ENCODE data around the gene ZNF366.

The ZNF366 gene

GRCh38 chr5:72510610-72511181 lies 3.5 kb upstream of the ZNF366 start:
- FAIRE-seq (peak; percentile 81), DNase-seq (ENCODE audit: insufficient read length, low spot score) (no peak)
- no peak for TF ChIP-seq TAF1 (IDR thresholded peaks at IDR 0.05; ENCODE audit: low read depth, low read length)
- peak; percentile 43 for TF ChIP-seq SPI1 (IDR thresholded peaks at IDR 0.05; ENCODE audit: low read depth, low read length)

- DNase-seq (ENCODE audit: insufficient read length, low spot score) (no peak), FAIRE-seq (peak; percentile 45)
- TF ChIP-seq PAX5 (IDR thresholded peaks at IDR 0.05; ENCODE audit: insufficient read depth, low read length, severe bottlenecking): no peak
- no peak for TF ChIP-seq POLR2AphosphoS5 (IDR thresholded peaks at IDR 0.05; ENCODE audit: low read depth, low read length)
- TF ChIP-seq SPI1 (IDR thresholded peaks at IDR 0.05; ENCODE audit: low read depth, low read length): no peak
- no peak for TF ChIP-seq POU2F2 (IDR thresholded peaks at IDR 0.05; ENCODE audit: low read depth, low read length)
- TF ChIP-seq POLR2A (IDR thresholded peaks at IDR 0.05; ENCODE audit: low read depth, low read length): no peak
- no peak for TF ChIP-seq TAF1 (IDR thresholded peaks at IDR 0.05; ENCODE audit: low read depth, low read length)
These were observed 2.2 kb upstream of the ZNF366 start for GRCh38 chr5:72509401-72509800.

GRCh38 chr5:72508241-72509170 lies 1.3 kb upstream of the ZNF366 start:
- DNase-seq (ENCODE audit: insufficient read length, low spot score) (peak; percentile 34), FAIRE-seq (peak; percentile 96)
- TF ChIP-seq TAF1 (IDR thresholded peaks at IDR 0.05; ENCODE audit: low read depth, low read length) (0 out of 2 replicates have a peak, but pooled peaks have one; percentile 25), POU2F2 (IDR thresholded peaks at IDR 0.05; ENCODE audit: low read depth, low read length) (no peak), SPI1 (IDR thresholded peaks at IDR 0.05; ENCODE audit: low read depth, low read length) (peak; percentile 84), POLR2AphosphoS5 (IDR thresholded peaks at IDR 0.05; ENCODE audit: low read depth, low read length) (0 out of 2 replicates have a peak, but pooled peaks have one; percentile 42), POLR2A (IDR thresholded peaks at IDR 0.05; ENCODE audit: low read depth, low read length) (0 out of 2 replicates have a peak, but pooled peaks have one; percentile 37), PAX5 (IDR thresholded peaks at IDR 0.05; ENCODE audit: insufficient read depth, low read length, severe bottlenecking) (no peak)

GRCh38 chr5:72507907-72508238 lies 663 bp upstream of the ZNF366 start:
- TF ChIP-seq POU2F2 (IDR thresholded peaks at IDR 0.05; ENCODE audit: low read depth, low read length) (no peak), POLR2A (IDR thresholded peaks at IDR 0.05; ENCODE audit: low read depth, low read length) (no peak), TAF1 (IDR thresholded peaks at IDR 0.05; ENCODE audit: low read depth, low read length) (no peak), SPI1 (IDR thresholded peaks at IDR 0.05; ENCODE audit: low read depth, low read length) (no peak), PAX5 (IDR thresholded peaks at IDR 0.05; ENCODE audit: insufficient read depth, low read length, severe bottlenecking) (no peak), POLR2AphosphoS5 (IDR thresholded peaks at IDR 0.05; ENCODE audit: low read depth, low read length) (no peak)
- no peak for FAIRE-seq
- no peak for DNase-seq (ENCODE audit: insufficient read length, low spot score)

GRCh38 chr5:72506158-72506549 lies 1.1 kb downstream of the ZNF366 start:
- no peak for FAIRE-seq
- DNase-seq (ENCODE audit: insufficient read length, low spot score): no peak
- TF ChIP-seq POLR2A (IDR thresholded peaks at IDR 0.05; ENCODE audit: low read depth, low read length): no peak
- TF ChIP-seq POLR2AphosphoS5 (IDR thresholded peaks at IDR 0.05; ENCODE audit: low read depth, low read length): no peak
- no peak for TF ChIP-seq PAX5 (IDR thresholded peaks at IDR 0.05; ENCODE audit: insufficient read depth, low read length, severe bottlenecking)
- no peak for TF ChIP-seq POU2F2 (IDR thresholded peaks at IDR 0.05; ENCODE audit: low read depth, low read length)
- TF ChIP-seq SPI1 (IDR thresholded peaks at IDR 0.05; ENCODE audit: low read depth, low read length): no peak
- no peak for TF ChIP-seq TAF1 (IDR thresholded peaks at IDR 0.05; ENCODE audit: low read depth, low read length)

GRCh38 chr5:72505539-72506157 lies 1.6 kb downstream of the ZNF366 start:
- peak; percentile 65 for FAIRE-seq

GRCh38 chr5:72505016-72505415 lies 2.2 kb downstream of the ZNF366 start:
- TF ChIP-seq POLR2AphosphoS5 (IDR thresholded peaks at IDR 0.05; ENCODE audit: low read depth, low read length) (no peak), TAF1 (IDR thresholded peaks at IDR 0.05; ENCODE audit: low read depth, low read length) (no peak), POLR2A (IDR thresholded peaks at IDR 0.05; ENCODE audit: low read depth, low read length) (no peak), SPI1 (IDR thresholded peaks at IDR 0.05; ENCODE audit: low read depth, low read length) (no peak), POU2F2 (IDR thresholded peaks at IDR 0.05; ENCODE audit: low read depth, low read length) (no peak), PAX5 (IDR thresholded peaks at IDR 0.05; ENCODE audit: insufficient read depth, low read length, severe bottlenecking) (no peak)
- DNase-seq (ENCODE audit: insufficient read length, low spot score) (no peak), FAIRE-seq (no peak)

More at GRCh38 chr5:72505539-72506157, 1.6 kb downstream of the ZNF366 start:
- TF ChIP-seq TAF1 (IDR thresholded peaks at IDR 0.05; ENCODE audit: low read depth, low read length): no peak
- no peak for TF ChIP-seq POU2F2 (IDR thresholded peaks at IDR 0.05; ENCODE audit: low read depth, low read length)
- TF ChIP-seq POLR2A (IDR thresholded peaks at IDR 0.05; ENCODE audit: low read depth, low read length): no peak
- no peak for TF ChIP-seq POLR2AphosphoS5 (IDR thresholded peaks at IDR 0.05; ENCODE audit: low read depth, low read length)
- TF ChIP-seq PAX5 (IDR thresholded peaks at IDR 0.05; ENCODE audit: insufficient read depth, low read length, severe bottlenecking): no peak
- TF ChIP-seq SPI1 (IDR thresholded peaks at IDR 0.05; ENCODE audit: low read depth, low read length): no peak
- no peak for DNase-seq (ENCODE audit: insufficient read length, low spot score)

GRCh38 chr5:72503888-72504491 lies 3.2 kb downstream of the ZNF366 start:
- FAIRE-seq (peak; percentile 51), DNase-seq (ENCODE audit: insufficient read length, low spot score) (no peak)
- TF ChIP-seq POLR2A (IDR thresholded peaks at IDR 0.05; ENCODE audit: low read depth, low read length) (no peak), SPI1 (IDR thresholded peaks at IDR 0.05; ENCODE audit: low read depth, low read length) (no peak), POU2F2 (IDR thresholded peaks at IDR 0.05; ENCODE audit: low read depth, low read length) (no peak), POLR2AphosphoS5 (IDR thresholded peaks at IDR 0.05; ENCODE audit: low read depth, low read length) (no peak), PAX5 (IDR thresholded peaks at IDR 0.05; ENCODE audit: insufficient read depth, low read length, severe bottlenecking) (no peak), TAF1 (IDR thresholded peaks at IDR 0.05; ENCODE audit: low read depth, low read length) (no peak)

GRCh38 chr5:72501488-72501887 lies 5.7 kb downstream of the ZNF366 start:
- DNase-seq (ENCODE audit: insufficient read length, low spot score): no peak
- TF ChIP-seq TAF1 (IDR thresholded peaks at IDR 0.05; ENCODE audit: low read depth, low read length): no peak
- TF ChIP-seq PAX5 (IDR thresholded peaks at IDR 0.05; ENCODE audit: insufficient read depth, low read length, severe bottlenecking): no peak
- TF ChIP-seq POLR2A (IDR thresholded peaks at IDR 0.05; ENCODE audit: low read depth, low read length): no peak
- TF ChIP-seq POLR2AphosphoS5 (IDR thresholded peaks at IDR 0.05; ENCODE audit: low read depth, low read length): no peak
- TF ChIP-seq POU2F2 (IDR thresholded peaks at IDR 0.05; ENCODE audit: low read depth, low read length): no peak
- TF ChIP-seq SPI1 (IDR thresholded peaks at IDR 0.05; ENCODE audit: low read depth, low read length): no peak
- no peak for FAIRE-seq
